ENCODE results near the gene ZFHX3. TPM values are rescaled to one million over a fixed set of nuclear protein-coding genes. Genes with fewer than 3 reads are reported as not detected.

Gene ZFHX3
- total and polyA plus RNA-seq, 2 donors (not counting 1 experiment from before 2014, with no cell fraction given), result 0.54 to 6.6 TPM

- Histone ChIP-seq H3K36me3 (replicated peaks in 1 of 2; ENCODE audit: control extremely low read depth in 1 of 2, control insufficient read depth in 1 of 2, extremely low read depth in 1 of 2, insufficient read depth in 2 of 2, low read length in 1 of 2) (no peaks in the 10 kb centered on the region), H2AFZ (ENCODE audit: insufficient read depth, low read depth, low read length, poor library complexity, severe bottlenecking) (no peak overlapping the region), H3K4me3 (ENCODE audit: control extremely low read depth in 1 of 5, extremely low read depth in 1 of 5, insufficient read depth in 1 of 5, low read depth in 2 of 5, low read length in 4 of 5) (no peak overlapping the region), H3K4me1 (ENCODE audit: control insufficient read depth in 2 of 2, insufficient read depth in 2 of 2, low read length in 2 of 2) (no peaks in the 10 kb centered on the region), H3K9ac (ENCODE audit: low read length) (no peak overlapping the region), H3K79me2 (ENCODE audit: control insufficient read depth, insufficient read depth, low read length) (no peaks in the 10 kb centered on the region), H3K27ac (ENCODE audit: low read length in 2 of 2) (no peak overlapping the region), H3K4me2 (replicated peaks; ENCODE audit: low read depth, low read length, poor library complexity, severe bottlenecking) (no peak overlapping the region), H4K20me1 (ENCODE audit: control insufficient read depth, insufficient read depth, low read length, poor library complexity, severe bottlenecking) (no peaks in the 10 kb centered on the region), H3K27me3 (replicated peaks in 1 of 4; ENCODE audit: control extremely low read depth in 1 of 4, control insufficient read depth in 3 of 4, insufficient read depth in 4 of 4, low read length in 3 of 4) (no peaks in the 10 kb centered on the region), H3K9me3 (ENCODE audit: control extremely low read depth in 1 of 3, control insufficient read depth in 2 of 3, insufficient read depth in 1 of 3, low read length in 2 of 3) (peaks cover 0 to 4% (median 0%) of the 10 kb centered on the region in 3 donors)
- POLR2A ChIA-PET, result no interaction called here
- WGBS (ENCODE audit: insufficient coverage), result 94% methylated on average over 15 of the region's 19 CpGs
- intact Hi-C loops (cut with micrococcal nuclease), result no loop called here
- peaks cover 8% of the 10 kb centered on the region for H3K27me3 Mint-ChIP-seq
- H3K9me3 Mint-ChIP-seq (ENCODE audit: insufficient read depth), result no peaks in the 10 kb centered on the region
- no peak for DNase-seq
- no peak for ATAC-seq (ENCODE audit: low read depth)
- peaks cover 4% of the 10 kb centered on the region for H3K4me1 Mint-ChIP-seq
- no peak overlapping the region for H3K4me3 Mint-ChIP-seq
- CTCF ChIA-PET, result interaction anchor here (1.1 kb wide), 1 partner anchor 26 kb away, joined by 3 read pairs; no protein-coding TSS in a partner anchor
- TF ChIP-seq EZH2 (IDR thresholded peaks at IDR 0.05; ENCODE audit: borderline replicate concordance, insufficient read depth, low read depth, low read length, poor library complexity, severe bottlenecking), result no peak
- no peak for TF ChIP-seq CTCF (IDR thresholded peaks at IDR 0.05)
- no peak overlapping the region for H3K27ac Mint-ChIP-seq
Measured at GRCh38 chr16:72878301-72879269, 169.3 kb downstream of the ZFHX3 start.

Measured in B cell (primary cell).